ENCODE results near the gene MAX. TPM values are rescaled to one million over a fixed set of nuclear protein-coding genes. Genes with fewer than 3 reads are reported as not detected.

The MAX gene
- total and polyA plus RNA-seq, 2 of the 8 experiments (the other 6 are each of a cell fraction or from before 2014, with no cell fraction given), result 36.9 to 65.1 TPM

DNA sequence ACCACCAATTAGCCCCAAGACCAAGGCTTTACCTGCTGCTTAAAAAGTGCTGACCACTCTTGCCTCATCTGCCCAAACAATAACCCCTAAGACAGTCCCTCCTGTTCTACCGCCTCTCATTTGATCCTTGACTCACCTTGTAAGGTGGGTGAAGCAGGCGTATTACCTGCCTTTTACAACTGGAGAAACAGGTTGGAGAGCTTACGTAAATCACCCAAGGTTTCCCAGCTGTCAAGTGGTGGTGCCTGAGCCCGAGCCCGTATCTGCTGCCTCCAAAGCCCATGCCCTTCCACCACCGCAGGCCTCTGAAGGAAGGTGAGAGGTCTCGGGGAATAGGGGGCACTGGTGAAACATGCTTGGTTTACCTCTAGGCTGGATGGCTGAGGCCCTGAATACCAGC lies 36.6 kb downstream of the MAX start:
- Histone ChIP-seq H4K5ac (ENCODE audit: insufficient read length, low read depth, low read length) (no peak overlapping the region), H3K9me3 (ENCODE audit: insufficient read depth in 2 of 2, low read depth in 1 of 2, low read length in 1 of 2) (no peaks in the 10 kb centered on the region), H3K23me2 (ENCODE audit: low read depth, low read length) (no peaks in the 10 kb centered on the region), H3K27ac (ENCODE audit: low read depth, low read length) (no peak overlapping the region; the same call in 1 of the 2 replicates), H4K91ac (replicated peaks; ENCODE audit: insufficient read length, low read length) (no peak overlapping the region), H2BK120ac (replicated peaks; ENCODE audit: low read depth, low read length) (no peak overlapping the region), H2BK5ac (ENCODE audit: low read depth, low read length) (no peak overlapping the region), H3K27me3 (replicated peaks in 1 of 4; ENCODE audit: control insufficient read depth in 3 of 4, extremely low read depth in 1 of 4, insufficient read depth in 3 of 4, low read length in 3 of 4) (no peaks in the 10 kb centered on the region), H3K23ac (ENCODE audit: insufficient read length) (no peak overlapping the region), H3K18ac (ENCODE audit: extremely low read depth, low read length) (no peak overlapping the region), H3K4me1 (replicated peaks in 1 of 4; ENCODE audit: control insufficient read depth in 3 of 4, insufficient read depth in 4 of 4, low read length in 3 of 4) (no peaks in the 10 kb centered on the region), H3K4me3 (ENCODE audit: extremely low read depth in 1 of 4, insufficient read depth in 2 of 4, low read depth in 3 of 4, low read length in 4 of 4) (no peak overlapping the region), H3K14ac (ENCODE audit: insufficient read length) (no peak overlapping the region), H3K4me2 (ENCODE audit: insufficient read depth in 1 of 2, low read depth in 2 of 2, low read length in 2 of 2) (no peak overlapping the region), H2BK12ac (ENCODE audit: low read depth, low read length) (no peak overlapping the region), H3K79me2 (ENCODE audit: control insufficient read depth in 1 of 2, insufficient read depth in 2 of 2, low read length in 2 of 2) (no peaks in the 10 kb centered on the region), H4K20me1 (replicated peaks in 1 of 2; ENCODE audit: control insufficient read depth in 1 of 2, insufficient read depth in 2 of 2, low read length in 2 of 2) (peaks cover 2 to 7% of the 10 kb centered on the region in 2 experiments), H3K4ac (replicated peaks; ENCODE audit: insufficient read length, low read depth, low read length) (no peak overlapping the region), H3K36me3 (ENCODE audit: control insufficient read depth in 2 of 4, insufficient read depth in 4 of 4, low read length in 3 of 4) (peaks cover 0 to 37% (median 9%) of the 10 kb centered on the region in 4 experiments; a peak in 6 of 8 replicates), H4K8ac (ENCODE audit: extremely low read depth, insufficient read depth, low read length) (no peak overlapping the region), H3K56ac (replicated peaks; ENCODE audit: insufficient read length, low read depth, low read length) (no peak overlapping the region), H2BK20ac (ENCODE audit: low read length) (no peak overlapping the region), H2AK5ac (ENCODE audit: low read depth, low read length) (no peak overlapping the region), H3K9ac (replicated peaks in 1 of 4; ENCODE audit: extremely low read depth in 1 of 4, low read depth in 3 of 4, low read length in 3 of 4) (no peak overlapping the region), H3K79me1 (ENCODE audit: low read depth, low read length) (peaks cover 5% of the 10 kb centered on the region; the same call in 1 of the 2 replicates), H2AFZ (ENCODE audit: low read length) (no peak overlapping the region), H2BK15ac (ENCODE audit: low read length) (no peak overlapping the region)
- TF ChIP-seq SP4 (IDR thresholded peaks at IDR 0.05; ENCODE audit: low read length), result no peak
- TF ChIP-seq ASH2L (IDR thresholded peaks at IDR 0.05; ENCODE audit: low read length), result no peak
- no peak for TF ChIP-seq NANOG (IDR thresholded peaks at IDR 0.05; ENCODE audit: insufficient read depth, low read depth, low read length, poor library complexity, severe bottlenecking)
- WGBS, 2 experiments (ENCODE audit: extremely low coverage in 1 of 2, insufficient coverage in 1 of 2, insufficient read length in 1 of 2, insufficient replicate concordance in 2 of 2, low coverage in 1 of 2, low lambda C conversion rate in 2 of 2, missing lambda C conversion rate in 1 of 2), result 95% methylated on average over 6 of the region's 7 CpGs; no CpG with 5 or more reads in 1 of the 2 experiments
- FAIRE-seq (no peak), DNase-seq (ENCODE audit: low read depth in 1 of 2, low spot score in 2 of 2) (no peak)
- POLR2A ChIA-PET (ENCODE audit: partially characterized antibody), result no interaction called here
- CTCF ChIA-PET (ENCODE audit: partially characterized antibody), result interaction anchor here (1.6 kb wide), 1 partner anchor 46 kb away, joined by 3 read pairs; no protein-coding TSS in a partner anchor
